Central memory CD8-positive, alpha-beta T cell (primary cell): ENCODE data around the gene TNNT2.

Source experiments
- ATAC-seq: fragments of 150-1000 bp; cut with Tn5 transposase; replicated peaks from 2 replicates; pipeline ENCODE4 v1.10.0; 2022; ENCODE audit warnings: mild to moderate bottlenecking, moderate FRiP score, moderate number of reproducible peaks; ENCODE audit not compliant: poor library complexity, severe bottlenecking; ENCODE audit errors: extremely low read depth
- DNase-seq, 2 donors: peaks; one replicate each; pipeline ENCODE4 v3.0.0; 2021; ENCODE audit warnings: low spot score in 2 of 2
- H3K27ac Mint-ChIP-seq: one replicate; pipeline ENCODE4 v1.8.0; 2022; ENCODE audit warnings: low read depth, mild to moderate bottlenecking, moderate library complexity, mixed read lengths
- H3K27me3 Mint-ChIP-seq: one replicate; pipeline ENCODE4 v1.8.0; 2022; ENCODE audit warnings: mixed read lengths
- H3K36me3 Mint-ChIP-seq: one replicate; pipeline ENCODE4 v1.8.0; 2022; ENCODE audit warnings: mild to moderate bottlenecking, moderate library complexity, mixed read lengths; ENCODE audit not compliant: insufficient read depth
- H3K4me1 Mint-ChIP-seq: one replicate; pipeline ENCODE4 v1.8.0; 2022; ENCODE audit warnings: mixed read lengths
- H3K4me3 Mint-ChIP-seq: one replicate; pipeline ENCODE4 v1.8.0; 2022; ENCODE audit warnings: mild to moderate bottlenecking, moderate library complexity, mixed read lengths
- H3K9me3 Mint-ChIP-seq: one replicate; pipeline ENCODE4 v1.8.0; 2022; ENCODE audit warnings: mixed read lengths

The TNNT2 gene

GRCh38 chr1:201399352-201400126 is 22.1 kb upstream of the TNNT2 start:
- Mint-ChIP-seq H3K4me3 (no peak overlapping the region), H3K4me1 (no peaks in the 10 kb centered on the region), H3K36me3 (no peaks in the 10 kb centered on the region), H3K27me3 (peaks cover 42% of the 10 kb centered on the region), H3K27ac (no peak overlapping the region), H3K9me3 (no peaks in the 10 kb centered on the region)
- no peak for DNase-seq
- ATAC-seq: no peak

GRCh38 chr1:201399018-201399351 is 21.5 kb upstream of the TNNT2 start, which contains the start of gene LAD1:
Gene LAD1, minus strand, starts transcription at chr1:201399324. Its CDS starts 18 bp downstream, at chr1:201399306.
- Mint-ChIP-seq H3K27ac (no peak within 1 kb of the TSS), H3K27me3 (peaks cover 46% of the 10 kb centered on the region), H3K9me3 (no peaks in the 10 kb centered on the region), H3K36me3 (no peaks in the 10 kb centered on the region), H3K4me3 (no peak within 1 kb of the TSS), H3K4me1 (no peaks in the 10 kb centered on the region)
- no peak for ATAC-seq
- no peak for DNase-seq

- no peak overlapping the region for H3K27ac Mint-ChIP-seq
- DNase-seq (no peak), ATAC-seq (no peak)
- peaks cover 55% of the 10 kb centered on the region for H3K27me3 Mint-ChIP-seq
- no peak overlapping the region for H3K4me3 Mint-ChIP-seq
- H3K36me3 Mint-ChIP-seq: no peaks in the 10 kb centered on the region
- no peaks in the 10 kb centered on the region for H3K4me1 Mint-ChIP-seq
- no peaks in the 10 kb centered on the region for H3K9me3 Mint-ChIP-seq
Measured at GRCh38 chr1:201397675-201398074, 20.2 kb upstream of the TNNT2 start.

GRCh38 chr1:201396861-201397464 is 19.5 kb upstream of the TNNT2 start:
- Mint-ChIP-seq H3K9me3 (no peaks in the 10 kb centered on the region), H3K4me1 (no peaks in the 10 kb centered on the region), H3K36me3 (no peaks in the 10 kb centered on the region), H3K27me3 (peaks cover 63% of the 10 kb centered on the region), H3K27ac (no peak overlapping the region), H3K4me3 (no peak overlapping the region)
- ATAC-seq: no peak
- DNase-seq: no peak

- no peak for DNase-seq
- Mint-ChIP-seq H3K9me3 (no peaks in the 10 kb centered on the region), H3K27me3 (peaks cover 73% of the 10 kb centered on the region), H3K27ac (no peak overlapping the region), H3K4me3 (no peak overlapping the region), H3K36me3 (no peaks in the 10 kb centered on the region), H3K4me1 (no peaks in the 10 kb centered on the region)
- ATAC-seq: no peak
Measured at GRCh38 chr1:201395936-201396335, 18.5 kb upstream of the TNNT2 start.

GRCh38 chr1:201394591-201394990 is 17.1 kb upstream of the TNNT2 start:
- no peak for ATAC-seq
- H3K27ac Mint-ChIP-seq: no peak overlapping the region
- H3K4me3 Mint-ChIP-seq: no peak overlapping the region
- peaks cover 75% of the 10 kb centered on the region for H3K27me3 Mint-ChIP-seq
- DNase-seq: no peak
- H3K9me3 Mint-ChIP-seq: no peaks in the 10 kb centered on the region
- H3K4me1 Mint-ChIP-seq: no peaks in the 10 kb centered on the region
- H3K36me3 Mint-ChIP-seq: no peaks in the 10 kb centered on the region

GRCh38 chr1:201393076-201393475 is 15.6 kb upstream of the TNNT2 start:
- Mint-ChIP-seq H3K27me3 (peaks cover 67% of the 10 kb centered on the region), H3K9me3 (no peaks in the 10 kb centered on the region), H3K27ac (peak overlapping the region; percentile 26), H3K4me3 (no peak overlapping the region), H3K4me1 (no peaks in the 10 kb centered on the region), H3K36me3 (no peaks in the 10 kb centered on the region)
- ATAC-seq: no peak
- DNase-seq: no peak

- H3K9me3 Mint-ChIP-seq: no peaks in the 10 kb centered on the region
- ATAC-seq (no peak), DNase-seq (no peak)
- peaks cover 2% of the 10 kb centered on the region for H3K36me3 Mint-ChIP-seq
- no peak overlapping the region for H3K4me3 Mint-ChIP-seq
- H3K4me1 Mint-ChIP-seq: no peaks in the 10 kb centered on the region
- no peak overlapping the region for H3K27ac Mint-ChIP-seq
- H3K27me3 Mint-ChIP-seq: peaks cover 66% of the 10 kb centered on the region
Measured at GRCh38 chr1:201391651-201392511, 14.4 kb upstream of the TNNT2 start.

- Mint-ChIP-seq H3K27me3 (peaks cover 65% of the 10 kb centered on the region), H3K27ac (no peak overlapping the region), H3K36me3 (peaks cover 2% of the 10 kb centered on the region), H3K4me3 (no peak overlapping the region), H3K4me1 (no peaks in the 10 kb centered on the region), H3K9me3 (no peaks in the 10 kb centered on the region)
- DNase-seq (no peak), ATAC-seq (no peak)
Measured at GRCh38 chr1:201391225-201391624, 13.7 kb upstream of the TNNT2 start.

- ATAC-seq (no peak), DNase-seq (no peak)
- Mint-ChIP-seq H3K4me1 (no peaks in the 10 kb centered on the region), H3K9me3 (no peaks in the 10 kb centered on the region), H3K27me3 (peaks cover 64% of the 10 kb centered on the region), H3K27ac (no peak overlapping the region), H3K36me3 (peaks cover 2% of the 10 kb centered on the region), H3K4me3 (no peak overlapping the region)
Measured at GRCh38 chr1:201389051-201389450, 11.6 kb upstream of the TNNT2 start.

- Mint-ChIP-seq H3K36me3 (peaks cover 2% of the 10 kb centered on the region), H3K27me3 (peaks cover 50% of the 10 kb centered on the region), H3K4me3 (no peak overlapping the region), H3K9me3 (no peaks in the 10 kb centered on the region), H3K4me1 (no peaks in the 10 kb centered on the region), H3K27ac (no peak overlapping the region)
- DNase-seq (no peak), ATAC-seq (no peak)
Measured at GRCh38 chr1:201386208-201386607, 8.7 kb upstream of the TNNT2 start.

GRCh38 chr1:201385299-201385891 is 7.9 kb upstream of the TNNT2 start:
- Mint-ChIP-seq H3K27me3 (peaks cover 44% of the 10 kb centered on the region), H3K36me3 (peaks cover 3% of the 10 kb centered on the region), H3K9me3 (no peaks in the 10 kb centered on the region), H3K4me1 (no peaks in the 10 kb centered on the region), H3K27ac (no peak overlapping the region), H3K4me3 (no peak overlapping the region)
- ATAC-seq (no peak), DNase-seq (no peak)
